ENCODE data around the gene FADS3.

The FADS3 gene

DNA sequence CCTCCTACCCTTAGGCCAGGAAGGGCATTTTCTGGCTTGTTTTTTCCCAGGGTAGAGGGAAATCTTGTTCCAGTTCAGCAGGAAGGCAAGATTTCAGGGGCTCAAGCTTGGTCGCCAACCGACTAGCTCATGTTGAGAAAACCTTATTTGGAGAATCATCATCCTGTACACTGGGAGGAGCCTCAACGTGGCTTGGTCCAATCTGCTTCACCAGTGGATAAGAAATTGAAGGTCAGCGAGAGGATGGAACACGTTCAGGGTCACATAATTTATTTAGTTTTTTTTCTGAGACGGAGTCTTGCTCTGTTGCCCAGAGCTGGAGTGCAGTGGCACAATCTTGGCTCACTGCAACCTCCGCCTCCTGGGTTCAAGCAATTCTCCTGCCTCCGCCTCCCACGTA, 42.7 kb downstream of the FADS3 start:
- peaks cover 70% of the 10 kb centered on the region for H3K36me3 Mint-ChIP-seq (ENCODE audit: low read depth)
- TF ChIP-seq, protein P1, sequence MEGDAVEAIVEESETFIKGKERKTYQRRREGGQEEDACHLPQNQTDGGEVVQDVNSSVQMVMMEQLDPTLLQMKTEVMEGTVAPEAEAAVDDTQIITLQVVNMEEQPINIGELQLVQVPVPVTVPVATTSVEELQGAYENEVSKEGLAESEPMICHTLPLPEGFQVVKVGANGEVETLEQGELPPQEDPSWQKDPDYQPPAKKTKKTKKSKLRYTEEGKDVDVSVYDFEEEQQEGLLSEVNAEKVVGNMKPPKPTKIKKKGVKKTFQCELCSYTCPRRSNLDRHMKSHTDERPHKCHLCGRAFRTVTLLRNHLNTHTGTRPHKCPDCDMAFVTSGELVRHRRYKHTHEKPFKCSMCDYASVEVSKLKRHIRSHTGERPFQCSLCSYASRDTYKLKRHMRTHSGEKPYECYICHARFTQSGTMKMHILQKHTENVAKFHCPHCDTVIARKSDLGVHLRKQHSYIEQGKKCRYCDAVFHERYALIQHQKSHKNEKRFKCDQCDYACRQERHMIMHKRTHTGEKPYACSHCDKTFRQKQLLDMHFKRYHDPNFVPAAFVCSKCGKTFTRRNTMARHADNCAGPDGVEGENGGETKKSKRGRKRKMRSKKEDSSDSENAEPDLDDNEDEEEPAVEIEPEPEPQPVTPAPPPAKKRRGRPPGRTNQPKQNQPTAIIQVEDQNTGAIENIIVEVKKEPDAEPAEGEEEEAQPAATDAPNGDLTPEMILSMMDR (IDR thresholded peaks at IDR 0.05; ENCODE audit: unreplicated experiment in 3 of 3), result no peak
- no peak overlapping the region for H3K4me3 Mint-ChIP-seq
- H3K27ac Mint-ChIP-seq, result no peak overlapping the region
- H3K4me1 Mint-ChIP-seq, result peaks cover 10% of the 10 kb centered on the region
- no peaks in the 10 kb centered on the region for H3K27me3 Mint-ChIP-seq (ENCODE audit: low read depth)
- no peaks in the 10 kb centered on the region for H3K9me3 Mint-ChIP-seq

DNA sequence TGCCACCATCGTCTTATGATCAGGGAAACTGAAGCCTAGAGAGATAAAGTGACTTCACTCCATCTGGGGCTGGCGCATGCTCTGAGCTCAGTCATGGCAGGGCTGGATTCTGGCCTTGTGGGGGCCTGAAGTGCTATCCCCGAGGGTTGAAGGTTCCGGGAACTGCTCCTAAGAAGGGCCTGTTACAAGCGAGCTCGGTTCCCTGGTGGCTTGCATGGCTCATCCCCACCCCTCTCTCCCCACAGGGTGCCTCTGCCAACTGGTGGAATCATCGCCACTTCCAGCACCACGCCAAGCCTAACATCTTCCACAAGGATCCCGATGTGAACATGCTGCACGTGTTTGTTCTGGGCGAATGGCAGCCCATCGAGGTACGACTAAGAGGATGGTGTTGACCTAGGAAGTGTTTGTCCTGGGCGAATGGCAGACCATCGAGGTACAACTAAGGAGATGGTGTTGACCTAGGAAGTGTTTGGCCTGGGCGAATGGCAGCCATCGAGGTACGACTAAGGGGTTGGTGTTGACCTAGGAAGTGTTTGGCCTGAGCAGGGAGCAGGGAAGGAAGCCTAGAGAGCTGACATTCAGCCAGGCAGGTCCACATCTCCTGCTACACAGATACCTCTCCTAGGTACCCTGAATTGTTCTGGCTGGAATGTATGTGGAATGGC, 43.3 kb downstream of the FADS3 start:
- H3K27me3 Mint-ChIP-seq (ENCODE audit: low read depth), result no peaks in the 10 kb centered on the region
- TF ChIP-seq, protein P1 (IDR thresholded peaks at IDR 0.05; ENCODE audit: unreplicated experiment in 3 of 3), result no peak
- no peak overlapping the region for H3K4me3 Mint-ChIP-seq
- H3K4me1 Mint-ChIP-seq, result peaks cover 10% of the 10 kb centered on the region
- H3K9me3 Mint-ChIP-seq, result no peaks in the 10 kb centered on the region
- no peak overlapping the region for H3K27ac Mint-ChIP-seq
- H3K36me3 Mint-ChIP-seq (ENCODE audit: low read depth), result peaks cover 69% of the 10 kb centered on the region

DNA sequence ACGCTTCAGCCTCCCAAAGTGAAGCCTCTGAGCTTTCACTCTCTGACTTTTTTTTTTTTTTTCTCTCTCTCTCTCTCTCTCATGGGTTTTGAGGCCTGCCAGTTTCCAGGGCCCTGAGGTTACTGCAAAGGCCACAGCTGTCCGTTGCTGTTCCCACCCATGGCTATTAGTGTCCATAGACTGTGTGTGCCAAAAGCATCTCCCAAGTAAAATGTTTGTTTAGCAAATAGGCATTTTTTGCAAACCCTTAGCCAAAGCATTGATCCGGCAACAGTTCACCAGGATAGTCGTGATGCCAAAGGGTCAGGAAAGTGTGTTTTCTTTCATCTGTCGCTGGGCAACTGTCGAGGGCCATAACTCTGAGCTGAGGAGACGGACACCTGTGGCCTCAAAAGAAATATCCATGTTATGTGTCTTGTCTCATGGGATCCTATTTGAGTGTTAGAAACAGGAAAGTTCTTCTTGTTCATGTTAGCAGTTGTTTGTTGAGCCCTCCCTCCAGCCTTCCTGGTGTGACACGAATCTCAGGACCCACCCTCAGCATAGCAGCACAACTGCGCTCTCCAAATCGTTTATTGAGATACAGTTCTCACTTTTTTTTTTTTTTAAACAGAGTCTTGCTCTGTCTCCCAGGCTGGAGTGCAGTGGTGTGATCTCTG, 44.9 kb downstream of the FADS3 start:
- TF ChIP-seq, protein P1 (IDR thresholded peaks at IDR 0.05; ENCODE audit: unreplicated experiment in 3 of 3), result no peak
- no peaks in the 10 kb centered on the region for H3K9me3 Mint-ChIP-seq
- peaks cover 10% of the 10 kb centered on the region for H3K4me1 Mint-ChIP-seq
- H3K36me3 Mint-ChIP-seq (ENCODE audit: low read depth), result peaks cover 69% of the 10 kb centered on the region
- no peak overlapping the region for H3K4me3 Mint-ChIP-seq
- H3K27ac Mint-ChIP-seq, result peak overlapping the region in 1 of 3 experiments; percentile 38
- no peaks in the 10 kb centered on the region for H3K27me3 Mint-ChIP-seq (ENCODE audit: low read depth)

DNA sequence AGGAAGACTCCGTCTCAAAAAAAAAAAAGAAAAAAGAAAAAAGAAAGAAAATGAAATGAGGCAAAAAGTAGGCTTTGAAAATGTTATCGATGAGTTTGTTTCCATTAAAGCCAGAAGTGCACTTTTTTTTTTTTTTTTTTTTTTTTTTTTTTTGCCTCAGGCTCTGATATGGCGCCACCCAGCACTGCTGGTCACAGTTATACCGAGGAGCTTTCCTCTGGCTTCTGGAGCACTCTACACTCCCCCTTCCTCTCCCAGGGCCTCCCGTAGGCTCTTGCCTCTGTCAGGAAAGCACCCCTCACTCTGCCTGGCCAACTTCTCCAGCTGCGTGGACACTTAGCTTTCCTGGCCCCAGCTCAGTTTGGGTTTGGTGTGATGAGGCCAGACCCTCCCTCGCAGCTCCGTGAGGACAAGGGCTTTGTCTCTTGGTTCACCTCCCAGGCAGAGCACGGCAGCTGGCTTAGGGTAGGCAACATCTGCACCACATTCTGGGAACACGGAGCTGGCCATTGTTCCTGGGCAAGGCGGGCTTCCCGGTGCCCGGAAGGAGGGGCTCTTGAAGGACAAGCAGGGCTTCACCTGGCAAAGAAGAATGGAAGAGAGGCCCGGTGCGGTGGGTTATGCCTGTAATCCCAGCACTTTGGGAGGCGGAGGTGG, 46.3 kb downstream of the FADS3 start:
- TF ChIP-seq, protein P1 (IDR thresholded peaks at IDR 0.05; ENCODE audit: unreplicated experiment in 3 of 3), result no peak
- H3K9me3 Mint-ChIP-seq, result no peaks in the 10 kb centered on the region
- H3K27me3 Mint-ChIP-seq (ENCODE audit: low read depth), result no peaks in the 10 kb centered on the region
- H3K4me1 Mint-ChIP-seq, result peaks cover 10% of the 10 kb centered on the region
- no peak overlapping the region for H3K4me3 Mint-ChIP-seq
- no peak overlapping the region for H3K27ac Mint-ChIP-seq
- peaks cover 74% of the 10 kb centered on the region for H3K36me3 Mint-ChIP-seq (ENCODE audit: low read depth)

DNA sequence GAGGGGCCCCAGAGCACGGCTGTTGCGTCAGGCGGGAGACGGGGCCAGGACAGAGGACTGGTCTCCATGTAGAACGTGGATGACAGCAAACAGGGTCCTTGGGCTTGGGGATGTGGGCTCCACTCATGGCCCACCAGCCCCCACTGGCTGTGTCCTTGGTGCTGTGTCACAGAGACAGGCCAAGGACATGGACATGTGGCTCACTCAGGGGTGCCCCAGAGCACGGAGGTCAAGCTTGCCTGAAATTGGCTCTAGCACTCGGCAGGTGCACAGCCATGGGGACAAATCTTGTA, 48.9 kb downstream of the FADS3 start:
- TF ChIP-seq, protein P1 (IDR thresholded peaks at IDR 0.05; ENCODE audit: unreplicated experiment in 3 of 3), result no peak
- Mint-ChIP-seq H3K4me1 (peaks cover 10% of the 10 kb centered on the region), H3K27me3 (ENCODE audit: low read depth) (no peaks in the 10 kb centered on the region), H3K36me3 (ENCODE audit: low read depth) (peaks cover 74% of the 10 kb centered on the region), H3K4me3 (no peak overlapping the region), H3K27ac (no peak overlapping the region), H3K9me3 (no peaks in the 10 kb centered on the region)

Measured in nephron (organoid).